HG02588 (cell line): ENCODE results near the gene BRMS1.
A peak's percentile ranks its signal among the peaks of the same experiment; 100 is the strongest.
"Not testable (repeated sequence)": the region's sequence is repeated elsewhere in the genome, so short reads cannot be mapped to it uniquely, and the experiment has no call there.

ENCODE experiments used
- ATAC-seq: cut with Tn5 transposase; IDR thresholded peaks from one replicate; pipeline ENCODE4 v1.9.1; 2021; ENCODE audit warnings: mild to moderate bottlenecking, moderate library complexity; ENCODE audit not compliant: unreplicated experiment

BRMS1 gene

GRCh38 chr11:66311965-66312548 is 32.8 kb downstream of the BRMS1 start:
- peak; percentile 58 for ATAC-seq

GRCh38 chr11:66311470-66311964 is 33.4 kb downstream of the BRMS1 start:
- no peak for ATAC-seq

- not testable (repeated sequence) for ATAC-seq
Observed at GRCh38 chr11:66310803-66311440, 34.0 kb downstream of the BRMS1 start.

- ATAC-seq: no peak
Observed at GRCh38 chr11:66310324-66310723, 34.6 kb downstream of the BRMS1 start.

- ATAC-seq: no peak
Observed at GRCh38 chr11:66309475-66309874, 35.4 kb downstream of the BRMS1 start.

- ATAC-seq: no peak
Observed at GRCh38 chr11:66302656-66303055, 42.2 kb downstream of the BRMS1 start.

GRCh38 chr11:66299186-66299585 is 45.7 kb downstream of the BRMS1 start:
- ATAC-seq: no peak

GRCh38 chr11:66297610-66298009 is 47.3 kb downstream of the BRMS1 start:
- no peak for ATAC-seq

- no peak for ATAC-seq
Observed at GRCh38 chr11:66294626-66295620, 50.0 kb downstream of the BRMS1 start.

- ATAC-seq: no peak
Observed at GRCh38 chr11:66293777-66294625, 50.9 kb downstream of the BRMS1 start.

GRCh38 chr11:66293352-66293751 is 51.6 kb downstream of the BRMS1 start:
- no peak for ATAC-seq

- ATAC-seq: no peak
Observed at GRCh38 chr11:66292543-66293332, 52.2 kb downstream of the BRMS1 start.

GRCh38 chr11:66291706-66292542 is 53.0 kb downstream of the BRMS1 start, which contains the start of gene TMEM151A:
TSS of gene TMEM151A (plus strand) at chr11:66291894. CDS start at chr11:66292014, 120 bp downstream.
- no peak for ATAC-seq

- ATAC-seq: no peak
Observed at GRCh38 chr11:66291303-66291705, 53.6 kb downstream of the BRMS1 start.

- ATAC-seq: no peak
Observed at GRCh38 chr11:66290330-66290621, 54.6 kb downstream of the BRMS1 start.

GRCh38 chr11:66289548-66290329 is 55.2 kb downstream of the BRMS1 start:
- peak; percentile 23 for ATAC-seq

GRCh38 chr11:66288671-66289547 is 56.0 kb downstream of the BRMS1 start, which contains the start of gene YIF1A:
TSS of gene YIF1A (minus strand) at chr11:66289143. CDS start at chr11:66288985, 158 bp downstream.
- peak; percentile 86 for ATAC-seq
